Kidney epithelial cell (primary cell): ENCODE data around the gene NNT. TPM values are rescaled to one million over a fixed set of nuclear protein-coding genes. Genes with fewer than 3 reads are reported as not detected.
"Not testable (repeated sequence)": the region's sequence is repeated elsewhere in the genome, so short reads cannot be mapped to it uniquely, and the experiment has no call there.

Experiments
- DNase-seq: peaks from one replicate; pipeline ENCODE4 v3.0.0-alpha.2; 2010; ENCODE audit warnings: low read depth
- H3K27me3 ChIP-seq: 2 replicates; pipeline ENCODE4 v1.6.0; 2011; ENCODE audit warnings: low read length; ENCODE audit not compliant: control insufficient read depth, insufficient read depth
- H3K36me3 ChIP-seq: 2 replicates; pipeline ENCODE4 v1.5.1; 2011; ENCODE audit warnings: low read length; ENCODE audit not compliant: control insufficient read depth, insufficient read depth
- H3K4me3 ChIP-seq: 2 replicates; pipeline ENCODE4 v1.5.1; 2011; ENCODE audit warnings: low read depth, mild to moderate bottlenecking, control low read depth, low read length
- CTCF ChIP-seq: IDR thresholded peaks from 2 replicates; pipeline ENCODE4 v1.5.1; 2011; ENCODE audit warnings: mild to moderate bottlenecking, moderate library complexity, low read length, control low read depth, inconsistent platforms; ENCODE audit not compliant: insufficient read depth, poor library complexity, severe bottlenecking
- total RNA-seq: library from RNA; depleted of rRNA; stranded (reverse); fragments of >200 nt; gene quantifications from 2 replicates; pipeline ENCODE4 v1.2.3, GENCODE V29; 2015

Gene NNT
- total RNA-seq, 1 donor from 2014 or later, result 41.4 TPM

- Histone ChIP-seq H3K4me3 (no peak overlapping the region), H3K27me3 (no peaks in the 10 kb centered on the region), H3K36me3 (no peaks in the 10 kb centered on the region)
- DNase-seq, result no peak
- TF ChIP-seq CTCF, result no peak
These were observed 33.7 kb upstream of the NNT start for GRCh38 chr5:43569236-43569746.

GRCh38 chr5:43570450-43571158 lies 32.4 kb upstream of the NNT start:
- H3K4me3 ChIP-seq, result no peak overlapping the region
- no peaks in the 10 kb centered on the region for H3K36me3 ChIP-seq
- DNase-seq, result no peak
- TF ChIP-seq CTCF, result no peak
- H3K27me3 ChIP-seq, result no peaks in the 10 kb centered on the region

- Histone ChIP-seq H3K27me3 (no peaks in the 10 kb centered on the region), H3K36me3 (no peaks in the 10 kb centered on the region), H3K4me3 (no peak overlapping the region)
- no peak for TF ChIP-seq CTCF
- DNase-seq, result no peak
These were observed 31.7 kb upstream of the NNT start for GRCh38 chr5:43571237-43571636.

GRCh38 chr5:43572357-43572756 lies 30.6 kb upstream of the NNT start:
- H3K27me3 ChIP-seq, result no peaks in the 10 kb centered on the region
- no peak for TF ChIP-seq CTCF
- no peak for DNase-seq

GRCh38 chr5:43573058-43573457 lies 29.9 kb upstream of the NNT start:
- Histone ChIP-seq H3K36me3 (no peaks in the 10 kb centered on the region), H3K27me3 (no peaks in the 10 kb centered on the region), H3K4me3 (no peak overlapping the region)
- no peak for TF ChIP-seq CTCF
- no peak for DNase-seq

More at GRCh38 chr5:43572357-43572756, 30.6 kb upstream of the NNT start:
- Histone ChIP-seq H3K4me3 (no peak overlapping the region), H3K36me3 (no peaks in the 10 kb centered on the region)

- not testable (repeated sequence) for H3K4me3 ChIP-seq, H3K36me3 ChIP-seq, H3K27me3 ChIP-seq, DNase-seq
These were observed 22.4 kb upstream of the NNT start for GRCh38 chr5:43580402-43581210.
